ENCODE results near the gene PIP4P1. TPM values are rescaled to one million over a fixed set of nuclear protein-coding genes. Genes with fewer than 3 reads are reported as not detected.
A peak's percentile ranks its signal among the peaks of the same experiment; 100 is the strongest.

PIP4P1 gene
- total and polyA plus RNA-seq, 2 of the 13 experiments (the other 11 are each of a cell fraction or from before 2014, with no cell fraction given), result 33.4 to 47.0 TPM

- TF ChIP-seq ZBED4 (CRISPR knock-in tag; IDR thresholded peaks at IDR 0.05; ENCODE audit: borderline replicate concordance), result no peak
- TF ChIP-seq NFIC (IDR thresholded peaks at IDR 0.05; ENCODE audit: low read length), result peak; percentile 52; the same call in 1 of the 2 replicates
- TF ChIP-seq MLXIP (CRISPR knock-in tag; IDR thresholded peaks at IDR 0.05; ENCODE audit: borderline replicate concordance), result no peak
- no peak for TF ChIP-seq ATF1 (CRISPR knock-in tag; IDR thresholded peaks at IDR 0.05)
- no peak for TF ChIP-seq ZNF740 (CRISPR knock-in tag; IDR thresholded peaks at IDR 0.05)
Observed at GRCh38 chr14:20429801-20430669, 31.2 kb downstream of the PIP4P1 start (continued).
